ENCODE results near the gene PPP2R5D.

- no peak for TF ChIP-seq CTCF (optimal IDR thresholded peaks at IDR 0.05 in 1 of 3, IDR thresholded peaks at IDR 0.05 in 1 of 3, conservative IDR thresholded peaks at IDR 0.05 in 1 of 3; ENCODE audit: extremely low read depth in 1 of 3, insufficient read depth in 2 of 3, low read length in 3 of 3)
- no peak for TF ChIP-seq EZH2 (IDR thresholded peaks at IDR 0.05; ENCODE audit: low read length)
These were observed 23.3 kb upstream of the PPP2R5D start for GRCh38 chr6:42961020-42961470.

All from keratinocyte (primary cell).